Glutamatergic neuron (in vitro differentiated cells): ENCODE results near the gene TMEM163. TPM values are rescaled to one million over a fixed set of nuclear protein-coding genes. Genes with fewer than 3 reads are reported as not detected.

Experiments
- DNase-seq: peaks from one replicate; pipeline ENCODE4 v3.0.0; 2022
- H3K27ac Mint-ChIP-seq: one replicate; pipeline ENCODE4 v1.8.0; 2020; ENCODE audit warnings: mild to moderate bottlenecking, mixed read lengths, inconsistent platforms; ENCODE audit not compliant: unreplicated experiment
- H3K27me3 Mint-ChIP-seq: one replicate; pipeline ENCODE4 v1.8.0; 2020; ENCODE audit warnings: mild to moderate bottlenecking, moderate library complexity, mixed read lengths, inconsistent platforms; ENCODE audit not compliant: unreplicated experiment
- H3K36me3 Mint-ChIP-seq: one replicate; pipeline ENCODE4 v1.8.0; 2020; ENCODE audit warnings: mild to moderate bottlenecking, mixed read lengths, inconsistent platforms; ENCODE audit not compliant: unreplicated experiment
- H3K4me1 Mint-ChIP-seq: one replicate; pipeline ENCODE4 v1.8.0; 2020; ENCODE audit warnings: mild to moderate bottlenecking, low read depth, mixed read lengths, inconsistent platforms; ENCODE audit not compliant: unreplicated experiment
- H3K4me3 Mint-ChIP-seq: one replicate; pipeline ENCODE4 v1.8.0; 2020; ENCODE audit warnings: mild to moderate bottlenecking, mixed read lengths, inconsistent platforms; ENCODE audit not compliant: unreplicated experiment
- H3K9me3 Mint-ChIP-seq: one replicate; pipeline ENCODE4 v1.8.0; 2020; ENCODE audit warnings: mild to moderate bottlenecking, moderate library complexity, mixed read lengths, inconsistent platforms; ENCODE audit not compliant: unreplicated experiment
- total RNA-seq: library from RNA; stranded (reverse); fragmentation: NEBNext Ultra II Directional; extraction: Animal tissue kit (Norgen Biotek cat#: 25700); gene quantifications from one replicate; pipeline ENCODE4 v1.2.1, GENCODE V29; 2021; ENCODE audit not compliant: unreplicated experiment
- TF ChIP-seq, protein P1 (sequence below): fragments of 200-600 bp; sonication (generic); IDR thresholded peaks from one replicate; pipeline ENCODE4 v1.5.0; 2021; ENCODE audit not compliant: partially characterized antibody, unreplicated experiment

TMEM163 gene
- total RNA-seq, 1 donor from 2014 or later, result 27.7 TPM

DNA sequence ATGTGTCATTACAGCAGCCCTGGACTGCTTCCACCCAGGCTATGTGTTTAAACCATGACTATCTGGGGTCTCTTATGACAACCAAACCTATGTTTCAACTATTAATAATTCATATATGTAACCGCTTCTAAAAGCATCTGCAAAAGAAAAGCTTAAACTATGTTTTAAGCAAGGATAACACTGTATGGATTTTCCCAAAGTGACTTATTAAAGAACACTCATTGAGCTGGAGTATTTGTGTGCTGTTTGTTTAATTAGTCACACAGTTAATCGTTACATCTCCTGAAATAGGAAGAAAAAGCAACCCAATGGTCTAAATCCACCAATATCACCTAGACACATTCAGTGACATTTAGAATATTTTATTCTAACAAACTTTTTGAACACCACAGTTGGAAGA is 51.3 kb downstream of the TMEM163 start:
- peaks cover 18% of the 10 kb centered on the region for H3K4me1 Mint-ChIP-seq
- H3K27me3 Mint-ChIP-seq, result peaks cover 2% of the 10 kb centered on the region
- peaks cover 5% of the 10 kb centered on the region for H3K9me3 Mint-ChIP-seq
- no peak overlapping the region for H3K27ac Mint-ChIP-seq
- no peaks in the 10 kb centered on the region for H3K36me3 Mint-ChIP-seq
- DNase-seq, result no peak
- TF ChIP-seq, protein P1, sequence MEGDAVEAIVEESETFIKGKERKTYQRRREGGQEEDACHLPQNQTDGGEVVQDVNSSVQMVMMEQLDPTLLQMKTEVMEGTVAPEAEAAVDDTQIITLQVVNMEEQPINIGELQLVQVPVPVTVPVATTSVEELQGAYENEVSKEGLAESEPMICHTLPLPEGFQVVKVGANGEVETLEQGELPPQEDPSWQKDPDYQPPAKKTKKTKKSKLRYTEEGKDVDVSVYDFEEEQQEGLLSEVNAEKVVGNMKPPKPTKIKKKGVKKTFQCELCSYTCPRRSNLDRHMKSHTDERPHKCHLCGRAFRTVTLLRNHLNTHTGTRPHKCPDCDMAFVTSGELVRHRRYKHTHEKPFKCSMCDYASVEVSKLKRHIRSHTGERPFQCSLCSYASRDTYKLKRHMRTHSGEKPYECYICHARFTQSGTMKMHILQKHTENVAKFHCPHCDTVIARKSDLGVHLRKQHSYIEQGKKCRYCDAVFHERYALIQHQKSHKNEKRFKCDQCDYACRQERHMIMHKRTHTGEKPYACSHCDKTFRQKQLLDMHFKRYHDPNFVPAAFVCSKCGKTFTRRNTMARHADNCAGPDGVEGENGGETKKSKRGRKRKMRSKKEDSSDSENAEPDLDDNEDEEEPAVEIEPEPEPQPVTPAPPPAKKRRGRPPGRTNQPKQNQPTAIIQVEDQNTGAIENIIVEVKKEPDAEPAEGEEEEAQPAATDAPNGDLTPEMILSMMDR, result no peak
- H3K4me3 Mint-ChIP-seq, result no peak overlapping the region

DNA sequence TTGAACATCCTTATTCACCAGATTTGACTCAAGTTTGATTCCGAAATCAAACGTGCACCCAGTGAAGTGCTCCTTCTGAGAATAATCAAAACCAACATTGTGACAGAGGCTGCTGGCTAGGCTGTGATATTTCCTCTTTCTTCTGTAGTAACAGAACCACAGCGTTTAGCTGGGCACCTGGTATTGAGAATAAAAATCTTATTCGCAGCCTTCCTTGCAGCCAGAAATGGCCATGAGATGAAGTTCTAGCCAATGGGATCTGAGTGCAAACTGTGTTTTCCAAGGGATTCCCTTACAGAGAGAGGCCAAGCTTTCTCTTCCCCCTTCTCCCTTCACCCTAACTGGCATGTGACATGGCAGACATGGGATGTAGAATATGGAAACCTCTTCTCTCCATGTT is 51.7 kb downstream of the TMEM163 start:
- H3K27ac Mint-ChIP-seq, result no peak overlapping the region
- H3K4me3 Mint-ChIP-seq, result no peak overlapping the region
- DNase-seq, result no peak
- TF ChIP-seq, protein P1, result no peak
- H3K36me3 Mint-ChIP-seq, result no peaks in the 10 kb centered on the region
- H3K9me3 Mint-ChIP-seq, result peaks cover 5% of the 10 kb centered on the region
- H3K27me3 Mint-ChIP-seq, result peaks cover 2% of the 10 kb centered on the region
- H3K4me1 Mint-ChIP-seq, result peaks cover 18% of the 10 kb centered on the region

DNA sequence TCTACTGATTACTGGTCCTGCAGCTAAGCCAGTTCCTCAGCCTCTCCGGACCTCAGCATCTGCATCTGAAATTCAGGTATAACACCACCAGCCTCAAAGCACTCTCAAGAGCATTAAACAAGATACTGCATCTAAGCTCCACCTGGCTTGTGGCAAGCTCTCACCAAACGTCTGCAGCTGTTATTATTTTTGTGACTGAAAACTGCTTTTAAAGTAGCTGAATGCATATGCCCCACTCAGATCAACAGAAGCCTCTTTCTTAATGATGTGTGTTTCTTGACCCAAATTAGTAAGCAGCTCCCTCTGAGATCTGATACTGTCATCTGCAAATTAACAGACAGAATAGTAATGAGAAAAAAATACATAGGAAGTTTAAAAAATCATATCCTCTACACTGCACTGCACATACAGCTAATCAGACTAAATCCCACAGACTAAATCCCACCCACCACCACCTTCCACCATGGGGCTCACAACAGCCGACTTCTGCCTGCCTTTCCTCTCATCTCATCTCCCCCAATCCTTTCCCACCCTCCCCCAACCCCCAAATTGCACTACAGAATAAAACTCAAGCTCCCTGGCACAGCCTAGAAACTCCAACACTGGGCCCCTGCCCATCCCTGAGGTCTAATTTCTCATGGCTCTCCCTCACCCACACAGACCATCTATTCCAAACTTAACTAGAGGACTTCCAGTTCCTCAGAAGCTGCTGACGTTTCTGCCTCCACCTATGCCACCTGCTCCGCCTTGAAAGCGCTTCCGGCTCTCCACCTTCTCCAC is 52.9 kb downstream of the TMEM163 start:
- peaks cover 18% of the 10 kb centered on the region for H3K4me1 Mint-ChIP-seq
- H3K27me3 Mint-ChIP-seq, result peaks cover 5% of the 10 kb centered on the region
- H3K9me3 Mint-ChIP-seq, result peaks cover 9% of the 10 kb centered on the region
- no peak for DNase-seq
- no peak overlapping the region for H3K27ac Mint-ChIP-seq
- no peaks in the 10 kb centered on the region for H3K36me3 Mint-ChIP-seq
- no peak overlapping the region for H3K4me3 Mint-ChIP-seq
- TF ChIP-seq, protein P1, result no peak

DNA sequence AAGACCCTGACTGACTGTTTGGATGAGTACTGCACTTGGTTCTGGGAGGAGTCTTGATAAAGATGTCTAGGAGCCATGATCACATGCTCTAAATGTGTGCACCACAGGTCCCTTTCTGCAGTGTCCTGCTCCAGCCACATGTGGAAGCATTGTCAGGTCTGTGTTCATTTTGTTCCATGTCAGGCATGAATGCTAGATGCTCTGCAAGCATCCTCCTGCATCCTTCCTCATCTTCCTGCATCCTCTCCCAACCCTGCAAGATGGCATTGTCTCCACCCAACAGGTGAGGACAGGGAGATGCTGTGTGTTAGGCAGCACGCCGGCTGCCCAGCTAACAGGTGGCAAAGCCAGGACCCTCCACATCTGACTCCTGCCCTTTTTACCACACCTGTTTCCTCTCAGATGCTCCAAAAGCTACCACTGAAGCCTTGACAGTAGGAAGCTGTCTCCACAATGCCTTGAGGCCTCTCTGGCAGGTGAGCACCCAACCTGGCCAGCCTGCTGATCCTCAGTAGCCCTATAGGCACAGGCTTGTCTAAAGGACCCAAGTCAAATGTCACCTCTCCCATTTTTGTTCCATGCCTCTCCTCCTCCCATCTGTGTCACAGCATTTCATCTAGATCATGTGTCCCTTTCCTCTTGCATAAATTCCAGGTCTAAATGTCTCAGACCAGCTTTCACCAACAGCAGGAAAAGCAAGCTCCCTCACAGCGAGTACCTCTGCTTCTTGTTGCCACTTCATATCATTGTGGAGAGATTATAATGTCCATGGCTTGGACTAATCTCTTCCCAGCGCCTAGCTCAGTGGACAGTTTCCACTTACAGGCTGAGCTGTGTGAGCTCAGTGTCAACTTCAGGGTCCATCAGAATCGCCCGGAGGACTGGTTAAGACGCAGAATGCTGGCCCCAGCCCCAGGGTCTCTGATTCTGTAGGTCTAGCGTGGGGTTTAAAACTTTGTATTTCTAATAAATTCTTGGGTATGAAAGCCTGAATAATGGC is 55.0 kb downstream of the TMEM163 start:
- H3K9me3 Mint-ChIP-seq, result peaks cover 8% of the 10 kb centered on the region
- H3K27ac Mint-ChIP-seq, result no peak overlapping the region
- peaks cover 22% of the 10 kb centered on the region for H3K4me1 Mint-ChIP-seq
- TF ChIP-seq, protein P1, result no peak
- no peaks in the 10 kb centered on the region for H3K36me3 Mint-ChIP-seq
- H3K27me3 Mint-ChIP-seq, result peaks cover 7% of the 10 kb centered on the region
- DNase-seq, result no peak
- H3K4me3 Mint-ChIP-seq, result no peak overlapping the region
